ENCODE data around the gene PDE11A.
"Not testable (repeated sequence)": the region's sequence is repeated elsewhere in the genome, so short reads cannot be mapped to it uniquely, and the experiment has no call there.

PDE11A gene

GRCh38 chr2:178074123-178075005 lies 1.8 kb upstream of the PDE11A start:
- DNase-seq (ENCODE audit: low spot score) = no peak

GRCh38 chr2:178072000-178072382 lies 586 bp downstream of the PDE11A start:
- no peak for DNase-seq (ENCODE audit: low spot score)

- DNase-seq (ENCODE audit: low spot score) = no peak
These were observed 1.8 kb downstream of the PDE11A start for GRCh38 chr2:178070824-178071223.

- DNase-seq (ENCODE audit: low spot score) = no peak
These were observed 3.0 kb downstream of the PDE11A start for GRCh38 chr2:178069551-178069950.

- no peak for DNase-seq (ENCODE audit: low spot score)
These were observed 3.6 kb downstream of the PDE11A start for GRCh38 chr2:178068823-178069454.

GRCh38 chr2:178066890-178067669 lies 5.5 kb downstream of the PDE11A start:
- DNase-seq (ENCODE audit: low spot score) = no peak

- no peak for DNase-seq (ENCODE audit: low spot score)
These were observed 6.3 kb downstream of the PDE11A start for GRCh38 chr2:178066324-178066723.

- DNase-seq (ENCODE audit: low spot score) = no peak
These were observed 12.9 kb downstream of the PDE11A start for GRCh38 chr2:178059681-178060080.

GRCh38 chr2:178059111-178059510 lies 13.5 kb downstream of the PDE11A start:
- no peak for DNase-seq (ENCODE audit: low spot score)

- DNase-seq (ENCODE audit: low spot score) = no peak
These were observed 15.3 kb downstream of the PDE11A start for GRCh38 chr2:178057179-178057680.

GRCh38 chr2:178056345-178056744 lies 16.2 kb downstream of the PDE11A start:
- DNase-seq (ENCODE audit: low spot score) = no peak

- DNase-seq (ENCODE audit: low spot score) = not testable (repeated sequence)
These were observed 21.3 kb downstream of the PDE11A start for GRCh38 chr2:178051257-178051656.

- DNase-seq (ENCODE audit: low spot score) = no peak
These were observed 25.2 kb downstream of the PDE11A start for GRCh38 chr2:178047391-178047790.

GRCh38 chr2:178044836-178045235 lies 27.7 kb downstream of the PDE11A start:
- DNase-seq (ENCODE audit: low spot score) = no peak

GRCh38 chr2:178043266-178043665 lies 29.3 kb downstream of the PDE11A start:
- DNase-seq (ENCODE audit: low spot score) = no peak

GRCh38 chr2:178033583-178033982 lies 39.0 kb downstream of the PDE11A start:
- DNase-seq (ENCODE audit: low spot score) = not testable (repeated sequence)

GRCh38 chr2:178029342-178029741 lies 43.2 kb downstream of the PDE11A start:
- no peak for DNase-seq (ENCODE audit: low spot score)

GRCh38 chr2:178025551-178026185 lies 46.9 kb downstream of the PDE11A start:
- no peak for DNase-seq (ENCODE audit: low spot score)

GRCh38 chr2:178018141-178018540 lies 54.4 kb downstream of the PDE11A start:
- no peak for DNase-seq (ENCODE audit: low spot score)

GRCh38 chr2:178016612-178017011 lies 56.0 kb downstream of the PDE11A start:
- no peak for DNase-seq (ENCODE audit: low spot score)

GRCh38 chr2:178012639-178013038 lies 59.9 kb downstream of the PDE11A start:
- DNase-seq (ENCODE audit: low spot score) = no peak

- DNase-seq (ENCODE audit: low spot score) = no peak
These were observed 62.8 kb downstream of the PDE11A start for GRCh38 chr2:178009813-178010212.
